ENCODE results near the gene SGCA. TPM values are rescaled to one million over a fixed set of nuclear protein-coding genes. Genes with fewer than 3 reads are reported as not detected.

SGCA gene
- total and polyA plus RNA-seq, 5 donors from 2014 or later: not detected

- Mint-ChIP-seq H3K9me3 (no peaks in the 10 kb centered on the region), H3K36me3 (no peaks in the 10 kb centered on the region), H3K4me1 (peaks cover 0 to 11% (median 7%) of the 10 kb centered on the region in 4 donors), H3K27me3 (peaks cover 17% of the 10 kb centered on the region), H3K27ac (peak overlapping the region in 2 of 3 donors; percentile 34 to 69), H3K4me3 (peak overlapping the region in 3 of 4 donors; percentile 58 to 88 (median 67))
- ATAC-seq (ENCODE audit: low read depth in 2 of 2): peak; percentile 84 to 87
- no peak overlapping the region for H3K27ac ChIP-seq (ENCODE audit: insufficient read depth, low read length, poor library complexity, severe bottlenecking)
- no peak overlapping the region for H3K4me3 ChIP-seq (ENCODE audit: low read depth, low read length)
- H3K4me1 ChIP-seq (ENCODE audit: control insufficient read depth, insufficient read depth, low read length, poor library complexity, severe bottlenecking): no peaks in the 10 kb centered on the region
- DNase-seq: peak in 2 of 3 donors; percentile 35 to 64
- H3K9me3 ChIP-seq (ENCODE audit: control insufficient read depth in 2 of 2, low read length in 2 of 2): no peaks in the 10 kb centered on the region
- H3K27me3 ChIP-seq (ENCODE audit: control insufficient read depth, insufficient read depth, low read length): no peaks in the 10 kb centered on the region
- no peaks in the 10 kb centered on the region for H3K36me3 ChIP-seq (ENCODE audit: control insufficient read depth, insufficient read depth, low read length)
Observed at GRCh38 chr17:50177983-50178834, 12.4 kb downstream of the SGCA start.

- no peaks in the 10 kb centered on the region for H3K4me1 ChIP-seq (ENCODE audit: control insufficient read depth, insufficient read depth, low read length, poor library complexity, severe bottlenecking)
- Mint-ChIP-seq H3K4me1 (peaks cover 0 to 21% (median 13%) of the 10 kb centered on the region in 4 donors), H3K4me3 (no peak overlapping the region), H3K36me3 (no peaks in the 10 kb centered on the region), H3K27me3 (peaks cover 18% of the 10 kb centered on the region), H3K27ac (no peak overlapping the region), H3K9me3 (no peaks in the 10 kb centered on the region)
- no peak overlapping the region for H3K27ac ChIP-seq (ENCODE audit: insufficient read depth, low read length, poor library complexity, severe bottlenecking)
- no peaks in the 10 kb centered on the region for H3K9me3 ChIP-seq (ENCODE audit: control insufficient read depth in 2 of 2, low read length in 2 of 2)
- DNase-seq: no peak
- H3K4me3 ChIP-seq (ENCODE audit: low read depth, low read length): no peak overlapping the region
- no peak for ATAC-seq (ENCODE audit: low read depth in 2 of 2)
- H3K36me3 ChIP-seq (ENCODE audit: control insufficient read depth, insufficient read depth, low read length): no peaks in the 10 kb centered on the region
- no peaks in the 10 kb centered on the region for H3K27me3 ChIP-seq (ENCODE audit: control insufficient read depth, insufficient read depth, low read length)
Observed at GRCh38 chr17:50180111-50180510, 14.3 kb downstream of the SGCA start.

- Mint-ChIP-seq H3K27ac (no peak overlapping the region), H3K4me3 (no peak overlapping the region), H3K4me1 (peaks cover 0 to 21% (median 13%) of the 10 kb centered on the region in 4 donors), H3K27me3 (peaks cover 18% of the 10 kb centered on the region), H3K36me3 (no peaks in the 10 kb centered on the region), H3K9me3 (no peaks in the 10 kb centered on the region)
- H3K9me3 ChIP-seq (ENCODE audit: control insufficient read depth in 2 of 2, low read length in 2 of 2): no peaks in the 10 kb centered on the region
- H3K27ac ChIP-seq (ENCODE audit: insufficient read depth, low read length, poor library complexity, severe bottlenecking): no peak overlapping the region
- no peak overlapping the region for H3K4me3 ChIP-seq (ENCODE audit: low read depth, low read length)
- H3K4me1 ChIP-seq (ENCODE audit: control insufficient read depth, insufficient read depth, low read length, poor library complexity, severe bottlenecking): no peaks in the 10 kb centered on the region
- no peaks in the 10 kb centered on the region for H3K36me3 ChIP-seq (ENCODE audit: control insufficient read depth, insufficient read depth, low read length)
- no peak for DNase-seq
- no peaks in the 10 kb centered on the region for H3K27me3 ChIP-seq (ENCODE audit: control insufficient read depth, insufficient read depth, low read length)
- ATAC-seq (ENCODE audit: low read depth in 2 of 2): no peak
Observed at GRCh38 chr17:50180620-50181019, 14.8 kb downstream of the SGCA start.

- Mint-ChIP-seq H3K27ac (no peak overlapping the region), H3K36me3 (no peaks in the 10 kb centered on the region), H3K4me1 (peaks cover 0 to 21% (median 13%) of the 10 kb centered on the region in 4 donors), H3K4me3 (no peak overlapping the region), H3K9me3 (no peaks in the 10 kb centered on the region), H3K27me3 (peaks cover 18% of the 10 kb centered on the region)
- DNase-seq: no peak
- Histone ChIP-seq H3K4me1 (ENCODE audit: control insufficient read depth, insufficient read depth, low read length, poor library complexity, severe bottlenecking) (no peaks in the 10 kb centered on the region), H3K36me3 (ENCODE audit: control insufficient read depth, insufficient read depth, low read length) (no peaks in the 10 kb centered on the region), H3K27ac (ENCODE audit: insufficient read depth, low read length, poor library complexity, severe bottlenecking) (no peak overlapping the region), H3K4me3 (ENCODE audit: low read depth, low read length) (no peak overlapping the region), H3K27me3 (ENCODE audit: control insufficient read depth, insufficient read depth, low read length) (no peaks in the 10 kb centered on the region), H3K9me3 (ENCODE audit: control insufficient read depth in 2 of 2, low read length in 2 of 2) (no peaks in the 10 kb centered on the region)
- no peak for ATAC-seq (ENCODE audit: low read depth in 2 of 2)
Observed at GRCh38 chr17:50181144-50181543, 15.3 kb downstream of the SGCA start.

GRCh38 chr17:50181591-50182560, 16.1 kb downstream of the SGCA start:
- Mint-ChIP-seq H3K4me1 (peaks cover 0 to 21% (median 13%) of the 10 kb centered on the region in 4 donors), H3K27ac (no peak overlapping the region), H3K4me3 (no peak overlapping the region), H3K36me3 (no peaks in the 10 kb centered on the region), H3K27me3 (peaks cover 18% of the 10 kb centered on the region), H3K9me3 (no peaks in the 10 kb centered on the region)
- Histone ChIP-seq H3K27ac (ENCODE audit: insufficient read depth, low read length, poor library complexity, severe bottlenecking) (no peak overlapping the region), H3K4me1 (ENCODE audit: control insufficient read depth, insufficient read depth, low read length, poor library complexity, severe bottlenecking) (no peaks in the 10 kb centered on the region), H3K36me3 (ENCODE audit: control insufficient read depth, insufficient read depth, low read length) (no peaks in the 10 kb centered on the region), H3K27me3 (ENCODE audit: control insufficient read depth, insufficient read depth, low read length) (no peaks in the 10 kb centered on the region), H3K4me3 (ENCODE audit: low read depth, low read length) (no peak overlapping the region), H3K9me3 (ENCODE audit: control insufficient read depth in 2 of 2, low read length in 2 of 2) (no peaks in the 10 kb centered on the region)
- no peak for ATAC-seq (ENCODE audit: low read depth in 2 of 2)
- DNase-seq: no peak

GRCh38 chr17:50182783-50183420, 17.1 kb downstream of the SGCA start:
- Histone ChIP-seq H3K4me3 (ENCODE audit: low read depth, low read length) (no peak overlapping the region), H3K36me3 (ENCODE audit: control insufficient read depth, insufficient read depth, low read length) (no peaks in the 10 kb centered on the region), H3K4me1 (ENCODE audit: control insufficient read depth, insufficient read depth, low read length, poor library complexity, severe bottlenecking) (no peaks in the 10 kb centered on the region), H3K9me3 (ENCODE audit: control insufficient read depth in 2 of 2, low read length in 2 of 2) (no peaks in the 10 kb centered on the region), H3K27ac (ENCODE audit: insufficient read depth, low read length, poor library complexity, severe bottlenecking) (no peak overlapping the region), H3K27me3 (ENCODE audit: control insufficient read depth, insufficient read depth, low read length) (no peaks in the 10 kb centered on the region)
- no peaks in the 10 kb centered on the region for H3K9me3 Mint-ChIP-seq
- peaks cover 18% of the 10 kb centered on the region for H3K27me3 Mint-ChIP-seq
- DNase-seq (no peak), ATAC-seq (ENCODE audit: low read depth in 2 of 2) (no peak)
- H3K36me3 Mint-ChIP-seq: no peaks in the 10 kb centered on the region
- H3K4me1 Mint-ChIP-seq: peaks cover 0 to 18% (median 13%) of the 10 kb centered on the region in 4 donors
- H3K27ac Mint-ChIP-seq: no peak overlapping the region
- H3K4me3 Mint-ChIP-seq: peak overlapping the region in 1 of 4 donors; percentile 24

- ATAC-seq (ENCODE audit: low read depth in 2 of 2): no peak
- Histone ChIP-seq H3K4me3 (ENCODE audit: low read depth, low read length) (no peak overlapping the region), H3K9me3 (ENCODE audit: control insufficient read depth in 2 of 2, low read length in 2 of 2) (no peaks in the 10 kb centered on the region), H3K27me3 (ENCODE audit: control insufficient read depth, insufficient read depth, low read length) (no peaks in the 10 kb centered on the region), H3K36me3 (ENCODE audit: control insufficient read depth, insufficient read depth, low read length) (no peaks in the 10 kb centered on the region), H3K27ac (ENCODE audit: insufficient read depth, low read length, poor library complexity, severe bottlenecking) (no peak overlapping the region), H3K4me1 (ENCODE audit: control insufficient read depth, insufficient read depth, low read length, poor library complexity, severe bottlenecking) (no peaks in the 10 kb centered on the region)
- no peak for DNase-seq
- Mint-ChIP-seq H3K4me3 (peak overlapping the region in 3 of 4 donors; percentile 57 to 74 (median 71)), H3K27me3 (peaks cover 13% of the 10 kb centered on the region), H3K4me1 (peaks cover 0 to 12% (median 8%) of the 10 kb centered on the region in 4 donors), H3K9me3 (no peaks in the 10 kb centered on the region), H3K36me3 (no peaks in the 10 kb centered on the region), H3K27ac (peak overlapping the region in 1 of 3 donors; percentile 67)
Observed at GRCh38 chr17:50183421-50183994, 17.7 kb downstream of the SGCA start.

Measured in CD4-positive, CD25-positive, alpha-beta regulatory T cell (primary cell).